Activated CD8-positive, alpha-beta memory T cell treated with anti-CD3 and anti-CD28 coated beads, Interleukin-2, amount 50 U/mL, for 48 hours (primary cell): ENCODE data around the gene CCDC117.
"Not testable (repeated sequence)": the region's sequence is repeated elsewhere in the genome, so short reads cannot be mapped to it uniquely, and the experiment has no call there.

Source experiments
- DNase-seq: peaks from one replicate; pipeline ENCODE4 v3.0.0-alpha.2; 2020

CCDC117 gene

GRCh38 chr22:28772633-28773460 is at the start of gene CCDC117:
Gene CCDC117 (plus strand): TSS chr22:28772695. CDS start chr22:28772850, 155 bp downstream.
- DNase-seq: peak; percentile 93

GRCh38 chr22:28728002-28728401 is 44.5 kb upstream of the CCDC117 start:
- DNase-seq: no peak

- no peak for DNase-seq
Observed at GRCh38 chr22:28728621-28729313, 43.7 kb upstream of the CCDC117 start.

GRCh38 chr22:28730179-28730578 is 42.3 kb upstream of the CCDC117 start:
- DNase-seq: no peak

- DNase-seq: no peak
Observed at GRCh38 chr22:28734393-28734792, 38.1 kb upstream of the CCDC117 start.

- no peak for DNase-seq
Observed at GRCh38 chr22:28736301-28737155, 36.0 kb upstream of the CCDC117 start.

GRCh38 chr22:28737701-28738100 is 34.8 kb upstream of the CCDC117 start:
- DNase-seq: no peak

GRCh38 chr22:28738876-28739275 is 33.6 kb upstream of the CCDC117 start:
- DNase-seq: not testable (repeated sequence)

- DNase-seq: no peak
Observed at GRCh38 chr22:28741200-28741784, 31.2 kb upstream of the CCDC117 start.

- DNase-seq: peak; percentile 95
Observed at GRCh38 chr22:28741785-28742561, 30.5 kb upstream of the CCDC117 start, which contains the start of the genes CHEK2 and HSCB. Gene CHEK2 (minus strand): TSS chr22:28741820. CDS start chr22:28734721, 7,099 bp downstream. Gene HSCB (plus strand): TSS chr22:28742039. CDS start chr22:28742096, 57 bp downstream.

GRCh38 chr22:28742562-28742962 is 29.9 kb upstream of the CCDC117 start:
- no peak for DNase-seq

- DNase-seq: no peak
Observed at GRCh38 chr22:28743852-28744251, 28.6 kb upstream of the CCDC117 start.

GRCh38 chr22:28750471-28750881 is 22.0 kb upstream of the CCDC117 start:
- DNase-seq: no peak

- not testable (repeated sequence) for DNase-seq
Observed at GRCh38 chr22:28754512-28754911, 18.0 kb upstream of the CCDC117 start.

- no peak for DNase-seq
Observed at GRCh38 chr22:28759861-28760560, 12.5 kb upstream of the CCDC117 start.

GRCh38 chr22:28761449-28761755 is 11.1 kb upstream of the CCDC117 start:
- no peak for DNase-seq

GRCh38 chr22:28762000-28762399 is 10.5 kb upstream of the CCDC117 start:
- DNase-seq: not testable (repeated sequence)

GRCh38 chr22:28766628-28767027 is 5.9 kb upstream of the CCDC117 start:
- no peak for DNase-seq

GRCh38 chr22:28768701-28769393 is 3.6 kb upstream of the CCDC117 start:
- no peak for DNase-seq

- DNase-seq: no peak
Observed at GRCh38 chr22:28769394-28770085, 3.0 kb upstream of the CCDC117 start.
